ENCODE measurements around the gene PAOX.
A peak's percentile ranks its signal among the peaks of the same experiment; 100 is the strongest.

PAOX gene

DNA sequence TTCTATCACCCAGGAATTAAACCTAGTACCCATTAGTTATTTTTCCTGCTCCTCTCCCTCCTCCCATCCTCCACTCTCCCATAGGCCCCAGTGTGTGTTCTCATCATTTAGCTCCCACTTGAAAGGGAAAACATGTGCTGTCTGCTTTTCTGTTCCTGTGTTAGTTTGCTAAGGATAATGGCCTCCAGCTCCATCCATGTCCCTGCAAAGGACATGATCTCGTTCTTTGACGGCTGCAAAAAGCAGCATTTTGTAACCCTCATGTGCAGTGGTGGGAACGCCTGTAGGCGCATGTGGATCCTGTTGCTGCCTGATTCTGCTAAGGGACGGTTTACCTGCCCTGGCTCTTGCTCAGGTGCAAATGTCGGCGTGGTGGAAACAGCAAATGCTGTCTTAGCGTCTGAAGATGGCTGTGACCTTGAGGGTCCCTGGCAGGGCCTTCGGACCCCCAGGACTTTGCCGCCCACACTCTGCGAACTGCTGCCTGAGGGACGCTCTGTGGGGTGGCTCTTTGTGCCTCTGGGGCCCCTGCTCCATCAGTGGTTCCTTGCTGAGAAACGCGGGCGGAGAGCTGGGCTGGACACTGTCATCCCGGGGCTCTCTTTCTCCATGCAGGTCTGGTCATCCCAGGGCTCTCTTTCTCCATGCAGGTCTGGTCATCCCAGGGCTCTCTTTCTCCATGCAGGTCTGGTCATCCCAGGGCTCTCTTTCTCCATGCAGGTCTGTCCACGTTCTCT is 9.3 kb downstream of the PAOX start:
- DNase-seq = no peak

DNA sequence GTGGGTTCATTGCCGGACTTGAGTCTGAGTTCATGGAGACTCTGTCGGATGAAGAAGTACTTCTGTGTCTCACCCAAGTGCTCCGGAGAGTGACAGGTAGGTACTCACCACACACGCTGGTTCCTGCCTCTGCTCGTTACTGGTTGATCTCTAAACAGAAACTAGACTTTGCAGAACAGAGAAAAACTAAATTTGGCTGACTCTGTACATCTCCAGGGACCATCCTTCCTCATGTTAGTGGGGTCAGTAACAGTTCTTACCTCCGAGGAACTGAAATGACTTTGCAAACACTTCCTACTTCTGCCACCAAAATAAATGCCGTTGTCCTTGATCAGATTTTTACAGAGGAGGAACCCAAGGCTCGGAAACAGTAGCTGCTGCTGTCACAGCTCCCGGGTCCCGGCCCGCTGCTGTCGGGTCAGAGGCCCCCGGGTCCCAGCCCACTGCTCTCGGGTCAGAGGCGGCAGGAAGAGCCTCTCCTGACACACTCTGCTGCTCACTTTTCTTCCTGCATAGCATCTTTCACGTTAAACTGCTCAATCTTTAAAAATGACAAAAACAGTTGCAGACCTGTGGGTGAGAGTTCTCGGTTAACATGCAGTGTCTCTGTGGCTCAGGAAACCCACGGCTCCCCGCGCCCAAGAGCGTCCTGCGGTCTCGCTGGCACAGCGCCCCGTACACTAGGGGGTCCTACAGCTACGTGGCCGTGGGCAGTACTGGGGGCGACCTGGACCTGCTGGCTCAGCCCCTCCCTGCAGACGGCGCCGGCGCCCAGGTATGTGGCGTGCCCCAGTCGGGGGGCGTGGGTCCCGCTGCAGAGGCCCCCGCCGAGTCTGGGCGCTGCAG is 10.1 kb downstream of the PAOX start:
- no peak for DNase-seq

DNA sequence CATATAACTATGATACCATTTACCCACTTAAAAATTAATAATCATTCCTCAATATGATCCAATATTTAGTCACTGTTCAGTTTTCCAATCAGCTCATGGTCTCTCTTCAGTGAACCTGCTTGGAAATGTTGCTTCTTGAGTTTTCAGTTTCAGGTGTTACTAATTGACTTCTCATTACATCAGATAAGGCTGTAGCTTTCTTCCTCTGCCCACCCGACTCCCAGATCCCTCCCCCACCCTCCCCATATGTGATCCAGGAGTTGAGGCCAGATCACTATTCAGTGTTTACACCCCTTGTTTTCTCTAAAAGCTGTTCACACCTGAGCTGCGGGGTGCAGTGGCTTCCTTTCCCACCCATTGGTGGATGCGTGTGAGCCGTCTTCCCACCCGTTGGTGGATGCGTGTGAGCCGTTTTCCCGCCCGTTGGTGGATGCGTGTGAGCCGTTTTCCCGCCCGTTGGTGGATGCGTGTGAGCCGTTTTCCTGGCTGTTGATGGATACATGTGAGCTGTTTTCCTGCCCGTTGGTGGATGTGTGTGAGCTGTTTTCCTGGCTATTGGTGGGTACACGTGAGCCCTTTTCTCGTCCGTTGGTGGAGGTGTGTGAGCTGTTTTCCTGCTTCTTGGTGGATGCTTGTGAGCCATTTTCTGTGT is 11.7 kb downstream of the PAOX start:
- no peak for DNase-seq

DNA sequence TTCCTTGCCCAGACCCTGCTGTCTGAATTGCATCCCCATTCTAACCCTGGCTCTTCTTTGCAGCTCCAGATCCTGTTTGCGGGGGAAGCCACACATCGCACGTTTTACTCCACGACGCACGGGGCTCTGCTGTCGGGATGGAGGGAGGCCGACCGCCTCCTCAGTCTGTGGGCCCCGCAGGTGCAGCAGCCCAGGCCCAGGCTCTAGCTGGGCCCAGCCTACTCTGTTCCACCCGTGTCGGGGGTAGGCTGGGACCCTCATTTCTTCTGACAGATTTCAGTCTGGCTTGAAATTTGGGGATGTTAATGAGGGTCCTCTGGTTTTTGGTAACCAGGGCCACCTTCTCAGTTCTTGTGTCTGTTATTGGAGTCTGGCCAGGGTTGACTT is 12.2 kb downstream of the PAOX start:
- no peak for DNase-seq

DNA sequence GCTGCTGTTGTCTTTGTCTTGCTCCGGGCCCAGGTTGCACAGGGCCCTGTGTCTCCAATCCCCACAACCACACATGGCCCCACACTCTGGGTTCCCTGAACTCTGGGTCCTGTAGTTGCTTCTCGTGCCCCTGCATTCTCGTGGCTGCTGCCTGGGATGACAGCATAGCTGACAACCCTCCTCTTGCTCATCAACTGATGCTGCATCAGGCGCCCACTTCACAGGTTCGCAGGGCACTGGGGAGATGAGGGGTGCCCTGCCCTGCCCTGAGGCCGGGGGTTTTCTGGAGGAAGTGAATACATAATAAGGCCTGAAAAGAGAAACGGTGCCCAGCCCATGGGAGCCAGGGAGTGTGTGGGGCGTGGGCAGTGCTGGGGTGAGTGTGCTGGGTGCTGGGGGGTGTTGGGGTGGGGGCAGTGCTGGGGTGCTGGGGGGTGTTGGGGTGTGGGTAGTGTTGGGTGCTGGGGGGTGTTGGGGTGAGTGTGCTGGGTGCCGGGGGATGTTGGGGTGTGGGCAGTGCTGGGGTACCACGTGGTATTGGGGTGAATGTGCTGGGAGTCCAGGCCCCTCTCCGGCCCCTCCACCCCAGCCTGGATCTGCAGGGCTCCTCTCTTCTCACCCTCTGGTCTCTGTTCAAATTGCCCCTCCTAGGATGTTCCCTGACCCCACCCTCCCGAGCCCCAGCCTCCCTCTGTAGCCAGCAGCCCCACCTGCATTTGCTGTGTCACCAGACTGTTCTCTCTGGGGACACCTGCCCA is 12.9 kb downstream of the PAOX start:
- DNase-seq = no peak

DNA sequence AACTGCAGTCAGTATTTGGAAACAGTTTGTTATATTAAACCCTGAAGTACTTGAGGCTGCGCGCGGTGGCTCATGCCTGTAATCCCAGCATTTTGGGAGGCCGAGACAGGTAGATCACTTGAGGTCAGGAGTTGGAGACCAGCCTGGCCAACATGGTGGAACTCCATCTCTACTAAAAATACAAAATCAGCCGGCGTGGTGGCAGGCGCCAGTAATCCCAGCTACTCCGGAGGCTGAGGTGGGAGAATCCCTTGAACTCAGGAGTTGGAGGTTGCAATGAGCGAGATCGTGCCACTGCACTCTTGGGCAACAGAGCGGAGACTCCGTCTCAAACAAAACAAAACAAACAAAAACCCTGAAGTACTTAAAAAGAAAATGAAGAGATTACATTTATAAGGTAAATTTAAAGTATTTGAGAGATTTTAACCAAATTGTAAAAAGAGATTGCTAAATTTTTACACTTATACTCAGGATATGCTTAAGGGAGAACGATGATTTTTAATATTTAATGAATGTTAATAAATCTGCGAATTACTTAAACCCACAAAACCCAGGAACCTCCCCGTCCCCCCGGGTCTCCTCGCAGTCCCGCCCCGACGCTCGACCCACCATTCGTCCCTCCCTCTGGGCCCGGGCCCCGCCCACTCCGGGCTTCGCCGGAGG is 14.5 kb downstream of the PAOX start:
- DNase-seq = no peak

DNA sequence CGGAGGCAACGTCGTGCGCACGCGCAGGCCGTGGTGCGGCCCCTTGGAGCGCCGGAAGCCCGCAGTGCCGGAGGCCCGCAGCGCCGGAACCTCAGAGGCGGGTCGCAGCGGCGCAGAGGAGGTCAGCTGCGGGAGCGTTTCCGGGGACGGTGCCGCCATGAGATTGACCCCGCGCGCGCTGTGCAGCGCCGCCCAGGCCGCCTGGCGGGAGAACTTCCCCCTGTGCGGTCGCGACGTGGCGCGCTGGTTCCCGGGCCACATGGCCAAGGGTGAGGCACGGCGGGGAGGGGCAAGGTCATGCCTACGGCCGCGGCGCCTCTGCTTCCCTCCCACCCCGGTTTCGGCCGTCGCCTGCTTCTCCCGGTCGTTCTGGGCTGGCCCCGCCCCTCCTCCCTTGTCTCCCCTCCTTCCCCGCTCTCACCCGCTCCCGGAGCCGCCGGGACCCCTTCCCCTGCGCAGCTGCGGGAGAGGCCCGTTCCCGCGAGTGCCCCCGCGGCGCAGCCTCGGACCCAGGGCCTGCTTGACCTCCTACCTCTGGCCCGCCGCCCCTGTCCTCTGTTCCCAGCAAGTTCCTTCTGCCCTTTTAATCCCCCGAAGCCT is 15.1 kb downstream of the PAOX start, which contains the start of gene MTG1:
TSS of gene MTG1 (plus strand) at position 94 of the 600 bp plus-strand sequence. CDS start at position 158, 64 bp downstream.
- DNase-seq = peak; percentile 92

DNA sequence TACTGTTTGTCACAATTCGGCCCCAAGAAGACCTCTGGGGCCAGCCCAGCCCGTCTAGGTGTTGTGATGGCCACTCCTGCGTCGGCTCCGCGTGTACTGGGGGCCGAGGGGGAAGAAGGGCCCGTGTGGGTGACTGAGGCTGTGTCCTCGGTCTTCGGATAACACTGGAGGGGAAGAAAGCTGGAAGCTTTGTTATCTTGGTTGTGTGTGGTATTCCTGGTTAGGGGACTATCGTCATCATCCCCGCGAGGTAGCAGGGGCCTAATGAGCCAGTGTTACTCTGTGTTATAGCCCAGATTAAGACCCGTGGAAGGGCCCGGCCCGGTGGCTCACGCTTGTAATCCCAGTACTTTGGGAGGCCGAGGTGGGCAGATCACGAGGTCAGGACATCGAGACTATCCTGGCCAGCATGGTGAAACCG is 15.7 kb downstream of the PAOX start:
- DNase-seq = no peak

DNA sequence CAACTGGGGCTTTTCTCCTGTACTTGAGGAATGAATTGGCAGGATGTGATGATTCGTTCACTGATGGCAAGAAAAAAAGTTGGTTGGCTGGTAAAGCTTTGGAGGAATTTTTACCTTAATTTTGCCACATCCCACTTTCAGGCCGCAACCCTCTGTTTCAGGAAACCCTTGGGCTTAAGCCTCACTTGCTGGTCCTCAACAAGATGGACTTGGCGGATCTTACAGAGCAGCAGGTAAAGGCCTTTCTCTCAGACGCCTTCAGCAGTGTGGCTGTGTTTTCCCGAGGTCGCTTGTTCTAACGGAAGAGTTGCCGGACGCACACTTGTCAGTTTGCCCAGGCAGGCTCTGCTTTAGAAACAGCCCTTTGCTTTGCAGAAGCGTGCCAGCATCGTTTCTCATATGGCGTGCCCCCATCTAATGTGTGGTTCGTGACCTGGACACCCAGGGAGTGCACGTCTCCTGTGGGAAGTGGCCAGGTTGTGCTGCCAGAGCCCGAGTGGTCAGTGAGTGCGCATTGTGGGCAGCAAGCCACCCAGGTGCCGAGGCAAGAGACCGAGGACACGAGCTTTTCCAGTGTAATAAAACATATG is 17.1 kb downstream of the PAOX start:
- DNase-seq = no peak

DNA sequence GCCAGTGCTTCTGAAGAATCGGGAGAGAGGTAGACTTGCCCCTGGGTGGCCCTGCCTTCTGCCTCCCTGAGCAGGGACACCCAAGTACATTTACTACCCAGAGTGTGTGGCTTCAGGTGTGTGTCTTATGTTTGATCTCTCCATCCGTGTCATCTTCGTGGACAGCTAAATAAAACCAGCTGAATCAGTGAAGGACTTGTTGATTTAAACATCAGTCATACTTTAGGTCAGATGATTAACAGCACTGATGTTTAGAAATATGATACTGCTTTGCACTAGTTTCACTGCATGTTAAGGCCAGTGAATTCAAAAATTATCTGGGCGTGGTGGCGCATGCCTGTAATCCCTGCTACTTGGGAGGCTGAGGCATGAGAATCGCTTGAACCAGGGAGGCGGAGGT is 18.9 kb downstream of the PAOX start:
- DNase-seq = no peak

DNA sequence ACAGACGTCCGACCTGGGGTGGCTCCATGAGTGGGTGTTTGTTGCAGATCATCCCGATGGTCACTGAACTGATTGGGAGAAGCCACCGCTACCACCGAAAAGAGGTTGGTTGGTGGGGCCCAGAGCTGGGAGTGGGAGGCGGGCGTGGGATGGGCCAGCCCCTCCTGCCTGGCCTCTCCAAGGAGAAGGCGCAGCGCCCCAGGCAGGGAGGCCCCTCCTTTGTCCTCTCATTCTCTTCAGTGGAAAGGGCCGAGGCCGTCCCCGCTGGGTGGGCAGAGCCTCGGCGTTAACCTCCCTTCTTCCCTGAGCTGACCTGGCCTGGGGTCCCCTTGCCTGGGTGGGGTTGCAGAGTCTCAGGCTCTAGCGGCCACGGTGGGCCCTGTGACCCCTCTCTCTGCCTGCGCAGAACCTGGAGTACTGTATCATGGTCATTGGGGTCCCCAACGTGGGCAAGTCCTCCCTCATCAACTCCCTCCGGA is 20.1 kb downstream of the PAOX start:
- no peak for DNase-seq

DNA sequence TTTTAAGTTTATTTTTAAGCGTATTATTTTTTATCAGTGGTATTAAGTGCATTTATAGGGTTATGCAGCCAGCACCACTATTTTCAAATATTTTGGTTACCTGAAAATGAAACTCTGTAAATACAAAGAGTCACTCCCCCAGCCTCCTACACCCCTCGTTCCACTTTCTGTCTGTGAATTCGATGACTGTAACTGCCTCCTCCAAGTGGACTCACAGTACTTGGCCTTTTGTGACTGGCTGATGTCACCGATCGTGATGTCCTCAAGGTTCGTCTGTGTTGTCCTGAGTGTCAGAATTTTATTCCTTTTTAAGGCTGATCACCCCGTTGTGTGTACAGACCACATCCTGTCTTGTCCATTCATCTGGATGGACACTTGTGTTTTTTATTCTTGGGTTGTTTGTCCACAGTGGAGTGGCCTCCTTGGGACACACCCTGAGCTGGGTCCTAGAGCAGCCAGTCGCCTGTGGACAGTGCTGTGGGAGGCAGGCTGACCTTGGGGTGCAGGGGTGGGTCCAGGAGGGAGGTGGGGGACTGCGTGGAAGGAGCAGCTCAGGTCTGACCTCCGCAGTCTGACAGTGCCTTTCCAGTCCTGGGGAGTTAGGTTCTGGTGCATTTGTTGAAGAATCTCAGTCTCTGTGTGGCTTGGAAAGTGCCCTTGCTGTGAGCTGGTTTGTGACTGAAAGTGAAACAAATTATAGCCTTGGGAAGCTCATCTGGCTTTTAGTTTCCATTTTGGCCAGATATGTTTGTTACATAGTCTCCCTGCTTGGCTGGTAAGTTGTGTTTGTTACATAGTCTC is 21.8 kb downstream of the PAOX start:
- DNase-seq = no peak

DNA sequence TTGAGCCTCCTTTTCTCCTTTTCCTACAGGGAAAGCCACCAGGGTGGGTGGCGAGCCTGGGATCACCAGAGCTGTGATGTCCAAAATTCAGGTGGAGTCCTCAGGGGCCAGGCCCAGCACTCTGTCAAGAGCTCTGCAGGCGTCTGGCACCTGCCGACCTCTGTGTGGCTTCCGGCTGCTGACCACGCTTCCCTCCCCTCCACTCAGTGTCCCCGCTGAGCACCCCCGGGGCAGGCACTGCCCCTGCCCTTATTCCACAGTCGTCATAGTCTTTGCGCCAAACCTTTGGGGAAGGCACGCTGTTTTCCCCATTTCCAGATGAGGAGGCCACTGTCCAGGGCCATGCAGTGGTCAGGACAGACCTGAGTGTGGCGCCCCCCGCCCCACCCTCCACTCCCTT is 22.4 kb downstream of the PAOX start:
- no peak for DNase-seq

DNA sequence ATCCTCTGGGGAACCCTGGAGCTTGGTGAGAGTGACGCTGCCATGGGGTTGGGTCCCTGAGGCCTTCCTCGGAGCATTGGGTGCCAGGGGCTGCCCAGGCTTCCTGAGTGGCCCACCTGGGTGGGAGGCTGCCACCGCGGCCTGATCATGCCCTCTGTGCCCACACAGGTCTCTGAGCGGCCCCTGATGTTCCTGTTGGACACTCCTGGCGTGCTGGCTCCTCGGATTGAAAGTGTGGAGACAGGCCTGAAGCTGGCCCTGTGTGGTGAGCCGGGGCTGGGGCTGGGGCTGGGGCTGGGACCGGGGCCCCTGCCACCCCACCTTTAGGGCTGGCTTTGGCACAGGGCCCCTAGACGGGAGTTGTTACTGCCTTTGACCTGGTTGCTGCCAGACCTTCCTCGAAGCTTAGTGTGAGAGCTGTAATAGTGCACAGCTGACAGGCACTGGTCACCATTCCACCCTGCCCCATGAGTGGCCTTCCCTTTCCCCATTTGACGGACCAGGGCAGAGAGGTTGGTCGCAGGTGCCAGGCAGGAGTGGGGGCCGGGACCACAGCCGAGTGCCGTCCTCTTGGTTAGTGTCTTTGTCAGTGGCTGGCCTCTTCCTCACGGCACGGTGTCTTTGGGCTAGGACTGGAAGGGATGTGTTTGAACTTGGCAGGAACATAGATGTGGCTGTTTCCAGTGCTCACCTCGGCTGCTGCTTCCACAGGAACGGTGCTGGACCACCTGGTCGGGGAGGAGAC is 23.1 kb downstream of the PAOX start:
- DNase-seq = no peak

DNA sequence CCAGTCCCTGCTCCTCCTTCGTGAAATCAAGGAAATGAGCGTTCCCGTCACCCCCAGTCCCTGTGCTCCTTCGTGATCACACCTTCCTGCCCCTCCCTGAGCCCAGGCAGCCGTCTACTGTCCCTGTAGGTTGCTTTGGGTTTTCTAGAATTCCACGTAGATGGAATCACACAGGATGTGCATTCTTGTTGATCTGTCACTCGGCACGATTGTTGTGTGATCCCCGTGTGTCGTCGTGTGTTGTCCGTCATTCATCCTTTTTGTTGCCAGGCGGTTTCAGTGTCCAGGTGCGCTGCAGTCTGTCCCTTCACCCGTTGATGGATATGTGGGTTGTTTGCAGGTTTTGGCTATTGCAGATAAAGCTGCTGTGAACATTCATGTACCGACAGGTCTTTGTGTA is 24.3 kb downstream of the PAOX start:
- DNase-seq = no peak

DNA sequence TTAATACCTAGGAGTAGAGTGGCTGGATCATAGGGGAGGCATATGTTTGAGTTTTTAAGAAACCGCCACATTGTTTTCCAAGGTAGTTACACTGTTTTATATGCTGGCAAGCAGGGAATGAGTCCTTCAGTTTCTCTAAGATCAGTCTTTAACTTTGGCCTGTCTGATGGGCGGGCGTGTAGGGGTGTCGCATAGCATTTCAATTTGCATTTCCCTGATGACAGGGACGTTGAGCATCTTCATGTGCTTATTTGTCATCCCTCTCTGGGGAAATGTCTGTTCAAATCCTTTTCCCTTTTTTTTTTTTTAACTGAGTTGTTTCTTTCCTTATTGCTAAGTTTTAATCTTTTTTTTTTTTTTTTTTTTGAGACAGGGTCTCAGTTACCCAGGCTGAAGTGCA is 24.7 kb downstream of the PAOX start:
- DNase-seq = no peak

DNA sequence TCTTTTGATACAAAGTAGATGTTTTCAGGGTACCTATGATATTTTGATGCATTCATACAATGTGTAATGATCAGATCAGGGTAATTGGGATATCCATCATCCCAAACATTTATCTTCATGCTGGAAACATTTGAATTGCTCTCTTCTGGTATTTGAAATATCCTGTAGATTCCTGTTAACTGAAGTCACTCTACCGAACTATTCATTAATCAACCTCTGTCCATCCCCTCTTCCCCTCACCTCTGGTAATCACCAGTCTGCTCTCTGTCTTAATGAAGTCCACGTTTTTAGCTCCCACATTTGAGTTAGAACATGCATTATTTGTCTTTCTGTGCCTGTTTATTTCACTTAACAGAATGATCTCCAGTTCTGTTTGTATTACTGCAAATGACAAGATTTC is 26.2 kb downstream of the PAOX start:
- no peak for DNase-seq

DNA sequence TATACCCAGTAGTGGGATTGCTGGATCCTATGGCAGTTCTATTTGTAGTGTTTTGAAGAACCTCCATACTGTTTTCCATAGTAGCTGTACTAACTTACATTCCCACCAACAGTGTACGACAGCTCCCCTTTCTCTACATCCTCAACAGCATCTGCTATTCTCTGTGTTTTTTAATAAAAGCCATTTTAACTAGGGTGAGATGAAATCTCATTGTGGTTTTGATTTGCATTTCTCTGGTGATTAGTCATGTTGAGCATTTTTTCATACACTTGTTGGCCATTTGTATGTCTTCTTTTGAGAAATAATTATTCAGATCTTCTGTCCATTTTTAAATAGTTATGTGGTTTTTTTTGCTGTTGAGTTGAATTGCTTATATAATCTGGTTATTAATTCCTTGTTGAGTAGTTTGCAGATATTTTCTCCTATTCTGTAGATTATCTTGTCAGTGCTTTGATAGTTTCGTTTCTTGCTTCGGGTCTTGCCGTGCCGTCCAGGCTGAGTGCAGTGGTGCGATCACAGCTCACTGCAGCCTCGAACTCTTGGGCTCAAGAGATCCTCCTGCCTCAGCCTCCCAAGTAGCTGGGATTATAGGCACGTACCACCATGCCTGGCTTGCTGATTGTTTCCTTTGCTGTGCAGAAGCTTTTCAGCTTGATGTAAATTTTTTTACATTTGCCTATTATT is 26.9 kb downstream of the PAOX start:
- DNase-seq = peak; percentile 46
